Neural cell (in vitro differentiated cells): Measurements from ENCODE around the gene ABHD17A. TPM values are rescaled to one million over a fixed set of nuclear protein-coding genes. Genes with fewer than 3 reads are reported as not detected.

Experiments
- H2AFZ ChIP-seq: fragments of 200-600, 300-800 bp; sonication (generic), shearing (Covaris generic); 2 replicates; pipeline ENCODE4 v1.6.0; 2014; ENCODE audit warnings: low read depth, mild to moderate bottlenecking, antibody characterized with exemption, low read length, moderate library complexity
- H3F3A ChIP-seq: fragments of 200-600 bp; shearing (Covaris generic); 2 replicates; pipeline ENCODE4 v1.6.1; 2016; ENCODE audit warnings: mild to moderate bottlenecking, moderate library complexity, mixed read lengths, antibody characterized with exemption, low read length; ENCODE audit not compliant: insufficient read depth, poor library complexity, severe bottlenecking
- H3K27ac ChIP-seq: fragments of 200-600, 300-800 bp; sonication (generic), shearing (Covaris generic); 2 replicates; pipeline ENCODE4 v1.5.1; 2014; ENCODE audit warnings: mild to moderate bottlenecking, low read length, moderate library complexity
- H3K27me3 ChIP-seq: fragments of 300-800, 200-600 bp; sonication (generic), shearing (Covaris generic); 2 replicates; pipeline ENCODE4 v1.6.0; 2014; ENCODE audit warnings: mild to moderate bottlenecking, low read depth, low read length, moderate library complexity; ENCODE audit not compliant: insufficient read depth
- H3K36me3 ChIP-seq: fragments of 300-800, 200-600 bp; sonication (generic), shearing (Covaris generic); 2 replicates; pipeline ENCODE4 v1.5.1; 2014; ENCODE audit warnings: mild to moderate bottlenecking, antibody characterized with exemption, low read length, moderate library complexity; ENCODE audit not compliant: insufficient read depth
- H3K4me2 ChIP-seq: fragments of 300-800, 200-600 bp; sonication (generic), shearing (Covaris generic); 2 replicates; pipeline ENCODE4 v1.6.0; 2014; ENCODE audit warnings: mild to moderate bottlenecking, low read length
- H3K4me3 ChIP-seq: fragments of 300-800, 200-600 bp; sonication (generic), shearing (Covaris generic); 2 replicates; pipeline ENCODE4 v1.5.1; 2014; ENCODE audit warnings: mild to moderate bottlenecking, low read length, moderate library complexity
- H3K79me2 ChIP-seq: fragments of 200-600 bp; shearing (Covaris generic); replicated peaks from 2 replicates; pipeline ENCODE4 v1.6.0; 2014; ENCODE audit warnings: mild to moderate bottlenecking, low read length, moderate library complexity; ENCODE audit not compliant: insufficient read depth
- H3K9ac ChIP-seq: fragments of 300-800, 200-600 bp; sonication (generic), shearing (Covaris generic); 2 replicates; pipeline ENCODE4 v1.6.1; 2016; ENCODE audit warnings: mild to moderate bottlenecking, low read length, mixed read lengths
- H3K9me2 ChIP-seq: fragments of 200-600 bp; shearing (Covaris generic); 2 replicates; pipeline ENCODE4 v1.6.1; 2016; ENCODE audit warnings: mild to moderate bottlenecking, low read length, mixed read lengths; ENCODE audit not compliant: insufficient read depth
- H3K9me3 ChIP-seq: fragments of 200-600, 300-800 bp; sonication (generic), shearing (Covaris generic); 2 replicates; pipeline ENCODE4 v1.6.1; 2016; ENCODE audit warnings: mild to moderate bottlenecking, mixed run types, low read length, moderate library complexity, mixed read lengths
- H4K20me1 ChIP-seq: fragments of 200-600 bp; shearing (Covaris generic); 2 replicates; pipeline ENCODE4 v1.6.1; 2016; ENCODE audit warnings: mild to moderate bottlenecking, mixed run types; ENCODE audit not compliant: insufficient read depth
- EP300 ChIP-seq: fragments of 450-650 bp; conservative IDR thresholded peaks from 2 replicates; pipeline ENCODE4 v1.6.1; 2014; ENCODE audit warnings: antibody characterized with exemption, mild to moderate bottlenecking, moderate library complexity; ENCODE audit not compliant: poor library complexity, severe bottlenecking
- EZH2 ChIP-seq: fragments of 200-600, 300-800 bp; shearing (Covaris generic), sonication (generic); IDR thresholded peaks from 2 replicates; pipeline ENCODE4 v1.6.1; 2014; ENCODE audit warnings: antibody characterized with exemption, low read length, borderline replicate concordance, mild to moderate bottlenecking; ENCODE audit not compliant: insufficient read depth, poor library complexity, severe bottlenecking
- MXI1 ChIP-seq: fragments of 450-650 bp; conservative IDR thresholded peaks from 2 replicates; pipeline ENCODE4 v1.6.1; 2014; ENCODE audit warnings: antibody characterized with exemption, mild to moderate bottlenecking; ENCODE audit not compliant: poor library complexity, severe bottlenecking
- POLR2AphosphoS5 ChIP-seq: IDR thresholded peaks from 2 replicates; pipeline ENCODE4 v1.6.1; 2012
- RAD21 ChIP-seq: fragments of 450-650 bp; conservative IDR thresholded peaks from 2 replicates; pipeline ENCODE4 v1.6.1; 2014; ENCODE audit warnings: antibody characterized with exemption, mild to moderate bottlenecking, moderate library complexity
- SMC3 ChIP-seq: fragments of 450-650 bp; conservative IDR thresholded peaks from 2 replicates; pipeline ENCODE4 v1.6.1; 2014; ENCODE audit warnings: antibody characterized with exemption, mild to moderate bottlenecking, moderate library complexity; ENCODE audit not compliant: poor library complexity
- TAF1 ChIP-seq: IDR thresholded peaks from 2 replicates; pipeline ENCODE4 v1.6.1; 2012; ENCODE audit warnings: low read depth
- polyA plus RNA-seq: library from polyadenylated mRNA; depleted of rRNA; stranded (reverse); fragments of >200 nt; gene quantifications from 2 replicates; pipeline ENCODE4 v1.2.3, GENCODE V29; 2014
- TF ChIP-seq, protein P1 (sequence below): IDR thresholded peaks from 2 replicates; pipeline ENCODE4 v1.6.1; 2012; ENCODE audit warnings: borderline replicate concordance

ABHD17A gene
- polyA plus RNA-seq, 1 donor from 2014 or later, result 116 TPM

DNA sequence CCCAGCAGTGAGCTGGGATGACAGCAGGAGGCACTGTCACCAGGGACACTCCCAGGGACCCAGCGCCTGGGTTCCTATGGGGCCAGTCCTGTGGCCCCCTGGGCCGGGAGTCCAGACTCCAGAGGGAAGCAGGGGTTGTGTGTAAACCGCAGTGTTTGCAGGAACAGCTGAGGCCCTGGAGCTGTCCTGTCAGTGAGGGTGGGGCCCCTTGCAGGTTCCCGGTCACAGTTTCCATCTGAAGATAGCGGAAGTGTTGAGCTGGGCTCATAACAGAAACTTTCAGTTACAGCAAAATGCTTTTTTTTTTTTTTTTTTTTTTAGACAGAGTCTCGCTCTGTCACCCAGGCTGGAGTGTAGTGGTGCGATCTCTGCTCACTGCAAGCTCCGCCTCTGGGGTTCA, 38.0 kb upstream of the ABHD17A start:
- Histone ChIP-seq H3K4me3 (no peak overlapping the region), H4K20me1 (no peaks in the 10 kb centered on the region), H3K27me3 (no peaks in the 10 kb centered on the region), H3K36me3 (no peaks in the 10 kb centered on the region), H3K9me3 (no peaks in the 10 kb centered on the region), H3K9me2 (no peaks in the 10 kb centered on the region), H3K9ac (no peak overlapping the region), H3K27ac (no peak overlapping the region), H2AFZ (no peak overlapping the region), H3F3A (no peaks in the 10 kb centered on the region), H3K79me2 (no peaks in the 10 kb centered on the region), H3K4me2 (no peak overlapping the region)
- TF ChIP-seq EP300 (no peak), RAD21 (no peak)
- TF ChIP-seq, protein P1, sequence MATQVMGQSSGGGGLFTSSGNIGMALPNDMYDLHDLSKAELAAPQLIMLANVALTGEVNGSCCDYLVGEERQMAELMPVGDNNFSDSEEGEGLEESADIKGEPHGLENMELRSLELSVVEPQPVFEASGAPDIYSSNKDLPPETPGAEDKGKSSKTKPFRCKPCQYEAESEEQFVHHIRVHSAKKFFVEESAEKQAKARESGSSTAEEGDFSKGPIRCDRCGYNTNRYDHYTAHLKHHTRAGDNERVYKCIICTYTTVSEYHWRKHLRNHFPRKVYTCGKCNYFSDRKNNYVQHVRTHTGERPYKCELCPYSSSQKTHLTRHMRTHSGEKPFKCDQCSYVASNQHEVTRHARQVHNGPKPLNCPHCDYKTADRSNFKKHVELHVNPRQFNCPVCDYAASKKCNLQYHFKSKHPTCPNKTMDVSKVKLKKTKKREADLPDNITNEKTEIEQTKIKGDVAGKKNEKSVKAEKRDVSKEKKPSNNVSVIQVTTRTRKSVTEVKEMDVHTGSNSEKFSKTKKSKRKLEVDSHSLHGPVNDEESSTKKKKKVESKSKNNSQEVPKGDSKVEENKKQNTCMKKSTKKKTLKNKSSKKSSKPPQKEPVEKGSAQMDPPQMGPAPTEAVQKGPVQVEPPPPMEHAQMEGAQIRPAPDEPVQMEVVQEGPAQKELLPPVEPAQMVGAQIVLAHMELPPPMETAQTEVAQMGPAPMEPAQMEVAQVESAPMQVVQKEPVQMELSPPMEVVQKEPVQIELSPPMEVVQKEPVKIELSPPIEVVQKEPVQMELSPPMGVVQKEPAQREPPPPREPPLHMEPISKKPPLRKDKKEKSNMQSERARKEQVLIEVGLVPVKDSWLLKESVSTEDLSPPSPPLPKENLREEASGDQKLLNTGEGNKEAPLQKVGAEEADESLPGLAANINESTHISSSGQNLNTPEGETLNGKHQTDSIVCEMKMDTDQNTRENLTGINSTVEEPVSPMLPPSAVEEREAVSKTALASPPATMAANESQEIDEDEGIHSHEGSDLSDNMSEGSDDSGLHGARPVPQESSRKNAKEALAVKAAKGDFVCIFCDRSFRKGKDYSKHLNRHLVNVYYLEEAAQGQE, result no peak

DNA sequence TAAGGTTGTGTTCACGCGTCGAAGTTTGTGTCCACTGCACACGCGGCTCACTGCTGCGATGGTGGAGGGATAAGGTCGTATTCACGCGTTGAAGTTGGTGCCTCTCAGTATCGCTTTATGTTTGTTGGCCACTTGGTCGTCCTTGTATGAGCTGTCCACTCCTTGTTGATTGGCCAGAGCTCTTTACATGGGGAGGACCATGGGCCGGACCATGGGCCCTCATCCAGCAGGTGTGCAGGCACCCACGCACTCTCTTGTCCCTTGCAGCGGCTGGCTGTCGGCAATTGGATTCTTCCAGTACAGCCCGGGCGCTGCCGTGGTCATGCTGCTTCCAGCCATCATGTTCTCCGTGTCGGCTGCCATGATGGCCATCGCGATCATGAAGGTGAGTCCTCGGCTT, 37.5 kb upstream of the ABHD17A start:
- Histone ChIP-seq H2AFZ (no peak overlapping the region), H4K20me1 (no peaks in the 10 kb centered on the region), H3K4me2 (no peak overlapping the region), H3K4me3 (no peak overlapping the region), H3K27ac (no peak overlapping the region), H3K79me2 (no peaks in the 10 kb centered on the region), H3F3A (no peaks in the 10 kb centered on the region), H3K36me3 (no peaks in the 10 kb centered on the region), H3K27me3 (no peaks in the 10 kb centered on the region), H3K9me3 (no peaks in the 10 kb centered on the region), H3K9ac (no peak overlapping the region), H3K9me2 (no peaks in the 10 kb centered on the region)
- no peak for TF ChIP-seq EZH2
- no peak for TF ChIP-seq SMC3
- no peak for TF ChIP-seq POLR2AphosphoS5
- TF ChIP-seq TAF1, result no peak
- no peak for TF ChIP-seq MXI1
- TF ChIP-seq, protein P1, result no peak
- no peak for TF ChIP-seq EP300
